Activated naive CD4-positive, alpha-beta T cell treated with anti-CD3 and anti-CD28 coated beads, Interleukin-2, amount 50 U/mL, for 16 hours (primary cell): ENCODE results near the gene VTI1A.

Source experiments
- DNase-seq: peaks from one replicate; pipeline ENCODE4 v3.0.0-alpha.2; 2020

VTI1A gene

GRCh38 chr10:112601214-112602090, 154.4 kb downstream of the VTI1A start:
- no peak for DNase-seq

GRCh38 chr10:112603062-112603461, 156.0 kb downstream of the VTI1A start:
- DNase-seq, result no peak

- no peak for DNase-seq
These were observed 158.0 kb downstream of the VTI1A start for GRCh38 chr10:112605063-112605462.

GRCh38 chr10:112607506-112607905, 160.5 kb downstream of the VTI1A start:
- DNase-seq, result no peak

GRCh38 chr10:112613620-112614019, 166.6 kb downstream of the VTI1A start:
- no peak for DNase-seq

DNA sequence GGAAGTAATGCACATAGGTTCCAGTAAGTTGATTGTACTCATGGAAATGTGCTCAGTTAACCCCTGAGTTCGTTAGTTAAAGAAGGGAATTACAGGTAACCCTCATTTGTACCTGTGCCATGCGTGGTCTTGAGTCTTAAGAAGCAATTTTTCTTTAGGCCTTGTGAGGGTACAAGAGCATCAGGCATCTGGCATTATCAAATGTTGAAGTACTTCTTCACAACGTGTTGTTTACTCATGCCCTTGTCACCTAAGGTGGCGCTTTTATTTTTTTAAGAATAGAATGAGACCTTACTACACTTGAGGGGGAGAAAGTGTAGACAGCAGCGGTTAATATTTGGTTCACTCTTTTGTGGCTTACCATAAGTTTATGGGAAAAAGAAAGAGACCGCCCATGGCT, 167.1 kb downstream of the VTI1A start:
- DNase-seq, result no peak

- no peak for DNase-seq
These were observed 167.6 kb downstream of the VTI1A start for GRCh38 chr10:112614586-112614985.

DNA sequence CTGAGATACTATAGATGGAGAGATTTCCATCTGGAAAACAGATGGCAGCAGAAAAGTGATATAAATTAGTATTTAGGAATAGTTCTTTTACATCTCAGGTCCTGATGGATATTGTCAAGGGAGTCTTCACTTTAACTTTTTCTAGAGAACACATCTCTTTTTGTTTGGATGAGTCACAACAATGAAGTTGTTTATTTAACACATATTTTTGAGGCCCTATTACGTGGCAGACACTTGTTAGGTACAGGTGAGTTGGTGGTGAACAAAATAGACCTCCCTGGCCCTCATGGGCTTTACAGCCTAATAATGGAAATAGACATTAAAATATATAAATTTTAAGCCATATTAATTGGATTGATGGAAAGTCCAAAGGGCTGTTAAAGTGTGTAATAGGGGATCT, 168.3 kb downstream of the VTI1A start:
- no peak for DNase-seq

DNA sequence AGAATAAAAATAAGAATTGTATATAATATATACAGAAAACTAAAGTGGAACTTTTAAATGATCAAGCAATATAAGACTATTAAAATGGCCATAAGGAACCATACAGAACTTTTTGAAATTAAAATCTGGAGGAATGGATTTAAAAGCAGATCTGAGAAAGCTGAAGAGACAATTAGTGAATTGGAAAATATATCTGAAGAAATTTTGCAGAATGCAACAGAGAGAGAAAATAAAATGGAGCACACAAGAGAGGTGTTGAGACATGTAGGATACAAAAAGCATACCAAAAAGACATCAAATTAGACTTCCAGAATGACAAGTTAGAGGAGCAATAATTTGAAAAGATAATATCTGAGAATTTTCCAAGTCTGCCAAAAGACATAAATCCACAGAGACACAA, 169.6 kb downstream of the VTI1A start:
- DNase-seq, result no peak

DNA sequence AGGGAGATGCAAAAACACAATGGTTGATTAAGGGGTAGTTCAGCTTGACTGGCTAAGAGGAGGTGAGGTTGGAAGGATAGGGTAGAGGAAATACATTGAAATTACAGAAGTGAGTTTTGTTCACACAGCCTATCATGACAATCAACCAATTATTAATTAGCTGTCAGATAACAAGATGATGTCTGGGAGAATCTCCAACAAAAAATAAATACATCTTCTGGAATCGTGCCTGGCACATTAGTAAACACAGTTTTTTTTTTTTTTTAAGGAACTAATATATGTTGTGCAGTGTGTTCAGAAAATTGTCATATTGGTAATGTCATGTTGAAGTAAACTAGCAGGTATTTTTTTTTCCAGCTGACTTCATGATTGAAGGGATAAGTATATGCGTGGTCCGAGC, 171.8 kb downstream of the VTI1A start:
- DNase-seq, result no peak

DNA sequence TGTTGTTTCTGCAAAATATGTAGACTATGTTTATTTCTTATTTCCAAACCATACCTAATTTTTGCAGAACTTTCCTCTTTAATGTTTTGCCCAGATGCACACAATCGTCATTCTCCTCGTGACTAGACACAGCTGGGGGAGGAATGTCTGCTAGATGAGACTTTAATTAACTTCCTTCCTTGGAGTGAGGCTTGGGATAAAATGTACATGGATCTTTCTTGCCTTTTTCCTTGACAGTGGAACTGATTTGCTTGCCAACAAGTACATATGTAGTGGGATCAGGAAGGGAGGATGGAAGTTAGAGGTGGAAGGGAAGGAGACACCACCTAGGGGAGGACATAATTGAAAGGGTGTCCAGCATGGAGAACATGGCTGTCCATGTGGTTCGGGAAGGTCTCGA, 172.5 kb downstream of the VTI1A start:
- DNase-seq, result no peak

- DNase-seq, result no peak
These were observed 175.8 kb downstream of the VTI1A start for GRCh38 chr10:112622786-112623185.

- DNase-seq, result no peak
These were observed 177.6 kb downstream of the VTI1A start for GRCh38 chr10:112624546-112625048.

GRCh38 chr10:112628951-112629609, 182.1 kb downstream of the VTI1A start:
- no peak for DNase-seq

DNA sequence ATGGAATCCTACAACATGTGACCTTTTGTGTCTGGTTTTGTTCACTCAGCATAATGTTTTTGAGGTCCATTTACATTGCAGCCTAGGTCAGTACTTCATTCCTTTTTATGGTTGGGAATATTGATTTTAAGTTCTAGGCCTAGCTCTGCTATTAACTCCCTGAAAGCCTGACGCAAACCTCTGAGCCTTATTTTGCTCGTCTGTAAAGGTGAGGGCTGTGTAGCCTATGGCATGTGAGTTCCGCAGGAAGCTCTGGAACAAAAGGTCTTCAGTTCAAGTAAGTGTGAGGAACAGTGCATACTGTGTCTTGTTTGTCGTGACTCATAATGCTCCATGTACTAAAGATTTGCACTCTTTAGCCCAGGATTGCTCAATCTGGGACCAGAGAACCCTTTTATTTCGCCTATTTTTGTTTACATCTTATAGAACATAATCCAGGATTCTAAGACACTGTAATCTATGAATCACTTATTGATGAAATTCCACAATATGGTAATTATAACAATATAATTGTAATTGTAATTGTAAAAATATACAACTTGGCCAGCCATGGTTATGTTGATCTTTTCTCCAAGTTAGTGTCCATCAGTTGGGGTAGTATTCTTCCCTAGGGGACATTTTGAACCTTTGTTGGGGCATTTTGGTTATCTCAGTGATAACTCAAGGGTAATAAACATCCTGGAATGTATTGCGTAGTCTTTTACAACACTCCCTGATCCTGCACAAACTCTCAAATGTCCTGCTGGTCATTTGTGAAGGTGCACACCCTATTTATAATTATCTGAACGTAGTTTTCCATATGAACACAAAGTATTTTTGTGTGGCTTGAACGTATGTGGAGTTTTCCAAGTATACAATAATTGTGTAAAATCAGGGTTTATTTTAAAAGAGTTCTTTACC, 184.7 kb downstream of the VTI1A start:
- no peak for DNase-seq

- DNase-seq, result no peak
These were observed 187.2 kb downstream of the VTI1A start for GRCh38 chr10:112634096-112634830.

- DNase-seq, result no peak
These were observed 190.9 kb downstream of the VTI1A start for GRCh38 chr10:112637901-112638300.

DNA sequence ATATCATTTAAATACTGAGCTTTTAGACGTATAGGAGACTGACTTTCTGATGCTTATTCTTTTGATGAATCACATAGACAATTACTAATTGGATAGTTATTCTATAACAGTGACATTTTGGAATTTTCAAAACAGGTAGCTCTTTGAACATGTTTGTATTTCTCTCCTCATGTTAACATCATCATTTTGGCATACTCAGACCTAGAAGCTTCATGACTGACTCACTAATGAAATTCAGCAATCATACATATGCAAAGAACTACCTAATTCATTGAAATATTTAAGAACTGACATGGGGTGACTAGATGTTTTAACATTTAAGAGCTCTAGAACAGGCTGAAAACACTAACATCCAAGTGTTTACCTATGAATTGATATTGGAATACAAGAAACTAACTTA, 192.3 kb downstream of the VTI1A start:
- no peak for DNase-seq

DNA sequence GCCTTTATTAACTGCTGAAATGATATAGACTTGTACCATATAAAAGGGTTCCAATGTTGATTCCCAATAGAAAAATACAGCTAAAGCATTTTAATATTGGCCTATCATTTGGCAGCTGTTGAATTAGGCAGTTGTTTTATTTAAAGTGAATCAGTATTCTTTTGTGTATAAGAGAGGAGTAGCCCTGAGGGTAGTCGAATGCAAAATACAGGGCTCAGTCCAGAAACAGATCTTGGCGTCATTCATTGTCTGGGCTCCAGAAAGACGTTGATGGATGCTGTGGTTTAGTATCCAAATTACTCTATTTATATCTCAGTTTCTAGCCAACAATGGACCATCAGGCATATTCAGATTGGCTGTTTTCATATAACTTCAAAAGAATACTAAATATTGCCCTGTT, 193.6 kb downstream of the VTI1A start:
- DNase-seq, result no peak

DNA sequence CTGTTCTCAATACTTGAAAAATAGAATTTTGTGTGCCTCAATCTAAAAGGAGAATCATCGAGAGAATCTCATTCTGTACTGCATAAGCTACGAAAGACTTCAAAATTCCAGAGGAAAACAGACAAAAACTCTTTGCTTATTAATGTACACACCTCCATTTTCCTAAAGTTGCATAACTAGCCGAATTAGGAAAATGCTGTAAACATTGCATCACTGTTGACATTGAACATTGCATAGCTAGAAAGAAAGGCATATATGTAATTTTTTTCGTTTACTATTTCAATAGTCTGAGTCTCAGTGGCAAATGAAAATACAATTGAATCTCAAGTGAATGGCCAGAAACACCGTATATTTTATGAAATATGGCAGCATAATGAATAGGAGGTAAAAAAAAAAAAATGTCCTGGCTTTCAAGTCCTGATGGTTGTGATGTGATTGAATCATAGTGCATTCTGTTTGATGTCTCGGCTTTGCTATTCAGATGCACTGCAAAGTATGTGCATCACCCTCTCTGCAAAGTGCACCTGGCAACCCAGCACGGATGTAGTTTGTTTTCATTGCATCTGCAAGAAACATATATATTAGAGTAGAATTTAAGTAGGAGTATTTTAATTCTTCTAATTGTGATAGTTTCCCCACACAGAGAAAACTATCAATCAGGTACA, 196.7 kb downstream of the VTI1A start:
- no peak for DNase-seq

DNA sequence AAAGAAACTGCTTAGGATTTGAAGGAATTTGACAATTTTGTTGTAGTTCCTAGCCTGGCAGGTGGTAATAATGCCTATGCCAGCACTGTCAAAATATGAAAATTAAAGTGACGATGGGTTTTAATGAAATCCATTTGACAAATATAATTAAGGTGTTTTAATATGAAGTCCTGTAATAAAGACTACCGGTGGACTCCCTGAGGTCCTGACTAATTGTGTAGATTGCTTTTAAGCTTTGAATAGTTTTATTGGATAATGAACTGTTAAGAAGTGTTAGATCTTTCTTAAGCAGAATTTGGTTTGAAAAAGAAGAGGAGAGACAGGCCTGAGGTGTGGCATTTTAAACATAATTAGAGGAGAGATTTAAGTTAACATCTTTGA, 197.2 kb downstream of the VTI1A start:
- DNase-seq, result no peak
